GM23338 (cell line): ENCODE results near the gene TENM3. TPM values are rescaled to one million over a fixed set of nuclear protein-coding genes. Genes with fewer than 3 reads are reported as not detected.
A peak's percentile ranks its signal among the peaks of the same experiment; 100 is the strongest.

Experiments
- ATAC-seq: fragments of 200-7000 bp; cut with Tn5 transposase; 3 replicates; pipeline ENCODE4 v1.9.1; 2020
- DNase-seq: peaks from one replicate; pipeline ENCODE4 v3.0.0-alpha.2; 2015; ENCODE audit warnings: low spot score
- H2AFZ ChIP-seq: fragments of 200-600 bp; sonication (generic); 2 replicates; pipeline ENCODE4 v1.8.0; 2016; ENCODE audit warnings: antibody characterized with exemption, mild to moderate bottlenecking, moderate library complexity
- H3F3A ChIP-seq: fragments of 200-600 bp; sonication (generic); replicated peaks from 2 replicates; pipeline ENCODE4 v1.8.0; 2017; ENCODE audit warnings: antibody characterized with exemption, mixed run types, low read depth
- H3K27ac ChIP-seq: fragments of 200-600 bp; sonication (generic); 2 replicates; pipeline ENCODE4 v1.6.1; 2016; ENCODE audit warnings: low read depth
- H3K27me3 ChIP-seq: fragments of 200-600 bp; sonication (generic); 2 replicates; pipeline ENCODE4 v1.8.0; 2016; ENCODE audit warnings: mild to moderate bottlenecking, mixed run types, moderate library complexity; ENCODE audit not compliant: insufficient read depth
- H3K36me3 ChIP-seq: fragments of 200-600 bp; sonication (generic); 2 replicates; pipeline ENCODE4 v1.8.0; 2016; ENCODE audit warnings: mild to moderate bottlenecking; ENCODE audit not compliant: insufficient read depth
- H3K4me1 ChIP-seq: fragments of 200-600 bp; sonication (generic); 2 replicates; pipeline ENCODE4 v1.8.0; 2016; ENCODE audit warnings: mild to moderate bottlenecking, moderate library complexity; ENCODE audit not compliant: insufficient read depth
- H3K4me2 ChIP-seq: fragments of 200-600 bp; sonication (generic); 2 replicates; pipeline ENCODE4 v1.7.1; 2017; ENCODE audit warnings: mixed run types
- H3K4me3 ChIP-seq: fragments of 200-600 bp; sonication (generic); 2 replicates; pipeline ENCODE4 v1.6.1; 2016; ENCODE audit warnings: mixed run types
- H3K79me2 ChIP-seq: fragments of 200-600 bp; sonication (generic); replicated peaks from 2 replicates; pipeline ENCODE4 v1.8.0; 2017; ENCODE audit warnings: mild to moderate bottlenecking; ENCODE audit not compliant: insufficient read depth
- H3K9me2 ChIP-seq: fragments of 200-600 bp; sonication (generic); 2 replicates; pipeline ENCODE4 v1.8.0; 2017; ENCODE audit not compliant: insufficient read depth
- H4K20me1 ChIP-seq: fragments of 200-600 bp; sonication (generic); replicated peaks from 2 replicates; pipeline ENCODE4 v1.8.0; 2017; ENCODE audit warnings: mild to moderate bottlenecking; ENCODE audit not compliant: insufficient read depth
- H3K27ac Mint-ChIP-seq: 2 replicates; pipeline ENCODE4 v1.8.0; 2020; ENCODE audit warnings: inconsistent platforms, mild to moderate bottlenecking, moderate library complexity, mixed read lengths
- H3K27me3 Mint-ChIP-seq: 3 replicates; pipeline ENCODE4 v1.8.0; 2022; ENCODE audit warnings: low read depth, mild to moderate bottlenecking, moderate library complexity, mixed read lengths, inconsistent platforms; ENCODE audit not compliant: insufficient read depth, poor library complexity
- H3K36me3 Mint-ChIP-seq: 3 replicates; pipeline ENCODE4 v1.8.0; 2021; ENCODE audit warnings: low read depth, mild to moderate bottlenecking, inconsistent platforms, moderate library complexity, mixed read lengths
- H3K4me1 Mint-ChIP-seq: 3 replicates; pipeline ENCODE4 v1.8.0; 2020; ENCODE audit warnings: mild to moderate bottlenecking, inconsistent platforms, mixed read lengths
- H3K4me3 Mint-ChIP-seq: 3 replicates; pipeline ENCODE4 v1.8.0; 2021; ENCODE audit warnings: moderate library complexity, mild to moderate bottlenecking, inconsistent platforms, mixed read lengths
- H3K9me3 Mint-ChIP-seq: 3 replicates; pipeline ENCODE4 v1.8.0; 2020; ENCODE audit warnings: moderate library complexity, mild to moderate bottlenecking, inconsistent platforms, mixed read lengths
- CREB1 ChIP-seq: fragments of 250-450 bp; sonication (Bioruptor Pico); IDR thresholded peaks from 2 replicates; pipeline ENCODE4 v1.5.0; 2020; ENCODE audit warnings: low read depth, mild to moderate bottlenecking, moderate library complexity
- CTCF ChIP-seq, 2 experiments: fragments of 200-600 bp in 1 of 2; sonication (generic) in 1 of 2; conservative IDR thresholded peaks; 2 replicates each; pipeline versions ENCODE4 v1.5.1 to v1.6.1; 2016 to 2017; ENCODE audit warnings: antibody characterized with exemption in 2 of 2, low read depth in 2 of 2, mild to moderate bottlenecking in 2 of 2, moderate library complexity in 1 of 2
- EZH2 ChIP-seq: fragments of 200-600 bp; sonication (generic); IDR thresholded peaks from one replicate; pipeline ENCODE4 v1.8.0; 2017; ENCODE audit warnings: antibody characterized with exemption, mild to moderate bottlenecking, low read depth; ENCODE audit not compliant: unreplicated experiment
- EZH2phosphoT487 ChIP-seq: fragments of 200-600 bp; sonication (generic); IDR thresholded peaks from one replicate; pipeline ENCODE4 v1.8.1; 2018; ENCODE audit warnings: antibody characterized with exemption; ENCODE audit not compliant: unreplicated experiment
- JUNB ChIP-seq: IDR thresholded peaks from one replicate; pipeline ENCODE4 v1.6.1; 2016; ENCODE audit warnings: antibody characterized with exemption; ENCODE audit not compliant: unreplicated experiment
- NANOG ChIP-seq: IDR thresholded peaks from 2 replicates; pipeline ENCODE4 v1.6.1; 2016; ENCODE audit warnings: antibody characterized with exemption, borderline replicate concordance
- POLR2AphosphoS5 ChIP-seq: IDR thresholded peaks from 2 replicates; pipeline ENCODE4 v1.6.1; 2016; ENCODE audit warnings: antibody characterized with exemption, low read depth
- STAT1 ChIP-seq: IDR thresholded peaks from one replicate; pipeline ENCODE4 v1.6.1; 2016; ENCODE audit warnings: antibody characterized with exemption; ENCODE audit not compliant: unreplicated experiment
- ZNF114 ChIP-seq: fragments of 250-450 bp; sonication (Bioruptor Pico); IDR thresholded peaks from 2 replicates; pipeline ENCODE4 v1.5.0; 2020; ENCODE audit warnings: mild to moderate bottlenecking, moderate library complexity
- ZNF331 ChIP-seq: fragments of 250-450 bp; sonication (Bioruptor Pico); IDR thresholded peaks from 2 replicates; pipeline ENCODE4 v1.5.0; 2020; ENCODE audit warnings: low read depth, mild to moderate bottlenecking, moderate library complexity
- ZNF462 ChIP-seq: fragments of 250-450 bp; sonication (Bioruptor Pico); IDR thresholded peaks from 2 replicates; pipeline ENCODE4 v1.5.0; 2020; ENCODE audit warnings: mild to moderate bottlenecking, moderate library complexity
- polyA plus RNA-seq: library from polyadenylated mRNA; unstranded; fragments of >200 nt; fragmentation: Nextera tagmentation; extraction: Ambion mirVana; gene quantifications from 2 replicates; pipeline ENCODE4 v1.2.1, GENCODE V29; 2016
- total RNA-seq: library from RNA; depleted of rRNA; stranded (reverse); fragments of >200 nt; shearing (Covaris generic); gene quantifications from 2 replicates; pipeline ENCODE4 v1.2.3, GENCODE V29; 2014
- TF ChIP-seq, protein P1 (sequence below): IDR thresholded peaks from one replicate; pipeline ENCODE4 v1.6.1; 2018; ENCODE audit warnings: antibody characterized with exemption; ENCODE audit not compliant: unreplicated experiment
- TF ChIP-seq, protein P2 (sequence below): IDR thresholded peaks from 2 replicates; pipeline ENCODE4 v1.6.1; 2016; ENCODE audit warnings: antibody characterized with exemption

The TENM3 gene
- total and polyA plus RNA-seq, 2 experiments from 2014 or later = 22.2 to 128 TPM

DNA sequence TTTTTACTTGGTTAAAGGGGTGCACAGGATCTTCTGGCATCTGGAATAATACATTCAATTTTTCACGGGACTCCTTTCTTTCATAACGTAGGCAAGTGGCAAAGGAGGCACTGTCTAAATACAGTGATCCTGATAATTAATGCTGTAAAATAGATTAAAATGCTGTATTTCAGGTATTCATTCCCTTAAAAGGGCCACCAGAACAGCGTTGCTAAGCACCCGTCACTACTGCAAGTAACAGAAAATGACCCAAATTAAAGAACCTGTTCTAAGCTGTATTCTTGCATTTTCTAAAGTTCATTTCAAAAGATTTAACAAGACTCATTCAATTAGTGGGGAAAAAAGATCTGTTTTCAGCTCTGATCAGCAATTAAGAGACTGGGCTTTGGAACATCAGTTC lies 208.2 kb downstream of the TENM3 start:
- no peak for TF ChIP-seq CREB1 (CRISPR knock-in tag)
- TF ChIP-seq ZNF331 (CRISPR knock-in tag) = no peak
- TF ChIP-seq EZH2phosphoT487 = no peak
- no peak for TF ChIP-seq POLR2AphosphoS5
- TF ChIP-seq JUNB = no peak
- TF ChIP-seq, protein P1, sequence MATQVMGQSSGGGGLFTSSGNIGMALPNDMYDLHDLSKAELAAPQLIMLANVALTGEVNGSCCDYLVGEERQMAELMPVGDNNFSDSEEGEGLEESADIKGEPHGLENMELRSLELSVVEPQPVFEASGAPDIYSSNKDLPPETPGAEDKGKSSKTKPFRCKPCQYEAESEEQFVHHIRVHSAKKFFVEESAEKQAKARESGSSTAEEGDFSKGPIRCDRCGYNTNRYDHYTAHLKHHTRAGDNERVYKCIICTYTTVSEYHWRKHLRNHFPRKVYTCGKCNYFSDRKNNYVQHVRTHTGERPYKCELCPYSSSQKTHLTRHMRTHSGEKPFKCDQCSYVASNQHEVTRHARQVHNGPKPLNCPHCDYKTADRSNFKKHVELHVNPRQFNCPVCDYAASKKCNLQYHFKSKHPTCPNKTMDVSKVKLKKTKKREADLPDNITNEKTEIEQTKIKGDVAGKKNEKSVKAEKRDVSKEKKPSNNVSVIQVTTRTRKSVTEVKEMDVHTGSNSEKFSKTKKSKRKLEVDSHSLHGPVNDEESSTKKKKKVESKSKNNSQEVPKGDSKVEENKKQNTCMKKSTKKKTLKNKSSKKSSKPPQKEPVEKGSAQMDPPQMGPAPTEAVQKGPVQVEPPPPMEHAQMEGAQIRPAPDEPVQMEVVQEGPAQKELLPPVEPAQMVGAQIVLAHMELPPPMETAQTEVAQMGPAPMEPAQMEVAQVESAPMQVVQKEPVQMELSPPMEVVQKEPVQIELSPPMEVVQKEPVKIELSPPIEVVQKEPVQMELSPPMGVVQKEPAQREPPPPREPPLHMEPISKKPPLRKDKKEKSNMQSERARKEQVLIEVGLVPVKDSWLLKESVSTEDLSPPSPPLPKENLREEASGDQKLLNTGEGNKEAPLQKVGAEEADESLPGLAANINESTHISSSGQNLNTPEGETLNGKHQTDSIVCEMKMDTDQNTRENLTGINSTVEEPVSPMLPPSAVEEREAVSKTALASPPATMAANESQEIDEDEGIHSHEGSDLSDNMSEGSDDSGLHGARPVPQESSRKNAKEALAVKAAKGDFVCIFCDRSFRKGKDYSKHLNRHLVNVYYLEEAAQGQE = no peak
- no peak for TF ChIP-seq STAT1
- no peak for TF ChIP-seq NANOG
- TF ChIP-seq, protein P2, sequence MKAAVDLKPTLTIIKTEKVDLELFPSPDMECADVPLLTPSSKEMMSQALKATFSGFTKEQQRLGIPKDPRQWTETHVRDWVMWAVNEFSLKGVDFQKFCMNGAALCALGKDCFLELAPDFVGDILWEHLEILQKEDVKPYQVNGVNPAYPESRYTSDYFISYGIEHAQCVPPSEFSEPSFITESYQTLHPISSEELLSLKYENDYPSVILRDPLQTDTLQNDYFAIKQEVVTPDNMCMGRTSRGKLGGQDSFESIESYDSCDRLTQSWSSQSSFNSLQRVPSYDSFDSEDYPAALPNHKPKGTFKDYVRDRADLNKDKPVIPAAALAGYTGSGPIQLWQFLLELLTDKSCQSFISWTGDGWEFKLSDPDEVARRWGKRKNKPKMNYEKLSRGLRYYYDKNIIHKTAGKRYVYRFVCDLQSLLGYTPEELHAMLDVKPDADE = no peak
- TF ChIP-seq ZNF462 (CRISPR knock-in tag) = no peak
- TF ChIP-seq CTCF (conservative IDR thresholded peaks at IDR 0.05; ENCODE audit: low read depth in 2 of 2) = no peak
- no peak for TF ChIP-seq EZH2
- TF ChIP-seq ZNF114 (CRISPR knock-in tag) = no peak
- H3K27me3 ChIP-seq = peaks cover 15% of the 10 kb centered on the region
- Mint-ChIP-seq H3K9me3 (no peaks in the 10 kb centered on the region), H3K4me3 (peak overlapping the region; percentile 20; the same call in 2 of the 3 replicates), H3K27ac (no peak overlapping the region; the same call in 1 of the 2 replicates), H3K27me3 (peaks cover 10% of the 10 kb centered on the region), H3K4me1 (peaks cover 58% of the 10 kb centered on the region), H3K36me3 (no peaks in the 10 kb centered on the region; the same call in 2 of the 3 replicates)
- H2AFZ ChIP-seq = no peak overlapping the region
- H3K79me2 ChIP-seq = peaks cover 71% of the 10 kb centered on the region
- H4K20me1 ChIP-seq = no peaks in the 10 kb centered on the region; the same call in 1 of the 2 replicates
- peak overlapping the region; percentile 80; the same call in 1 of the 2 replicates for H3K4me2 ChIP-seq
- no peak for DNase-seq
- peaks cover 48% of the 10 kb centered on the region for H3K4me1 ChIP-seq
- no peaks in the 10 kb centered on the region for H3K36me3 ChIP-seq
- peak overlapping the region; percentile 59; the same call in 1 of the 2 replicates for H3K4me3 ChIP-seq
- ATAC-seq = no peak
- H3K9me2 ChIP-seq = no peaks in the 10 kb centered on the region
- H3F3A ChIP-seq = no peaks in the 10 kb centered on the region
- no peak overlapping the region for H3K27ac ChIP-seq
